ENCODE data around the gene DCAF11.

DCAF11 gene

DNA sequence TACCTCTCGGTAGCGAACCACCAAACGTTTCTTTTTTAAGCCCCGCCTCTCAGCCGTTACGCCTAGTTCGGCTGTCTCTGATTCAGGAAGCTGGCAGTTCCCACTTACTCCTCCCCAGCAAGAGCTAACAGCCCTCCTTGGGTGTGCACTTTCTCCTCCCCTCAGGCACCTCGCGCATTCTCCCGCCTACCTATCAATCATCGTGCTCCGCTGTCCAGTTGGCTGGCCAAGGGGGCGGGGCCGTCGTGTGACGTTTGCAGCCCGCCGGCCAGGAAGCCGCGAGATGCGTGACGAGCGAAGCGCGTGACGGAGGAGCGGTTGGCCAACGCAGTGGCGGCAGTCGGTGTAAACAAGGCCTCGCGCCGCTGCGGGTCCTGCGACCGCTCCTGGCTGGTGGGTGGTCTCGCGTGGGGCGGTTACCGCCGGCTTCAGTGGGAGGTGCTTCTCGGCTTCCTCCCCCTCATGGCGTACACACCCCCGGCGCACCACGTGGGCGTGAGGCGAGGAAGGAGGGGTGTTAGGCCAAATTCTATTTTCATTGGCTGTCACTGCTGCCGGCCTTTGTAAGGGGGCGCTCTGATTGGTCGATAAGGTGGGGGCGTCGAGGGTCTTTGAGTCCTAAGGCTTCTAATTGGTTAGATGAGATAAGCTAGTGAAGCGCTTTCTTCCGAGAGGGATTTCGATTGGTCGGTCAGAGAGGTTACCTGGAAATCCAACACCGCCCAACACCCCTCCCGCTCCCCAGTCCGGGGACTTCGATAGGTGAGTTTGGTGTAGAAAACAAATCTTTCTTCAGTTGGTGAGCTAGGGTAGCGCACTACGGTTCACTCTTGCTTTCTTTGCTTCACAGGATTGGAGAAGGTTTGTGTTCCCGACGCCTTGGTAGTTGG is at the start of gene DCAF11, which contains the start of gene NRL:
Gene DCAF11, plus strand, starts transcription at position 246 of the 890 bp plus-strand sequence. CDS start 818 bp downstream, outside the sequence.
Gene NRL, minus strand, starts transcription at position 418 of the 890 bp plus-strand sequence. CDS start 32,101 bp downstream, outside the sequence.
- peak; percentile 98 for DNase-seq

DNA sequence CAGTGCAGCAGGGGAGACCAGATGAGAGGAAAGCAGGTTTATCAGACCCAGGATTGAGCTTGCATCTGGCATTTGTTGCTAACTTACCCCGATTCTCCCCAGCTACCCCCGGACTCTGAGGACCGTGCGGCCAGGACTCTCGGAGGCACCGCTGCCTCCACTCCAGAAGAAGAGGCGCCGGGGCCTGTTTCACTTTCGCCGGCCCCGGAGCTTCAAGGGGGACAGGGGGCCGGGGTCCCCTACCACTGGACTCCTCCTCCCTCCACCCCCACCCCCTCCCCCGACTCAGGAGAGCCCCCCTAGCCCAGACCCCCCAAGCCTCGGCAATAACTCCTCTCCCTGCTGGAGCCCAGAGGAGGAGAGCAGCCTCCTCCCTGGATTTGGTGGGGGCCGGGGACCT is 49.7 kb upstream of the DCAF11 start:
- no peak for DNase-seq

DNA sequence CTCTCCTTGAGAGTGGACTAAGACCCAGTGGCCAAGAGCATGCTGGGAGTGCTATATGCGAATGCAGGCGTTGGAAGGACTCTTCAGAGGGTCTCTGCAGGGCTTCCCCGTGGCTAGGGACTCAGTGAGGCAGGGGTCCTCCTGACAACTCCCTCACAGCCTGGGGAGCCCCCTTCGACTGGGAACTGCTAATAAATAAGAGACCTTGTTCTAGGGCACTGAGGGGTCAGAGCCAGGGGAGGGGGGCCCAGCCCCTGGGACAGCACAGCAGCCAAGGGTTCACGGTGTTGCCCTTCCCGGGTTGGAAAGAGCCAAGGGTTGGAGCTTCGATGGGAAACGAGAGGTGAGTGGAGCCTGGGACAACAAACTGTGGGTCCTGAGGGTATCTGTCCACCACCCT is 49.2 kb upstream of the DCAF11 start:
- no peak for DNase-seq

DNA sequence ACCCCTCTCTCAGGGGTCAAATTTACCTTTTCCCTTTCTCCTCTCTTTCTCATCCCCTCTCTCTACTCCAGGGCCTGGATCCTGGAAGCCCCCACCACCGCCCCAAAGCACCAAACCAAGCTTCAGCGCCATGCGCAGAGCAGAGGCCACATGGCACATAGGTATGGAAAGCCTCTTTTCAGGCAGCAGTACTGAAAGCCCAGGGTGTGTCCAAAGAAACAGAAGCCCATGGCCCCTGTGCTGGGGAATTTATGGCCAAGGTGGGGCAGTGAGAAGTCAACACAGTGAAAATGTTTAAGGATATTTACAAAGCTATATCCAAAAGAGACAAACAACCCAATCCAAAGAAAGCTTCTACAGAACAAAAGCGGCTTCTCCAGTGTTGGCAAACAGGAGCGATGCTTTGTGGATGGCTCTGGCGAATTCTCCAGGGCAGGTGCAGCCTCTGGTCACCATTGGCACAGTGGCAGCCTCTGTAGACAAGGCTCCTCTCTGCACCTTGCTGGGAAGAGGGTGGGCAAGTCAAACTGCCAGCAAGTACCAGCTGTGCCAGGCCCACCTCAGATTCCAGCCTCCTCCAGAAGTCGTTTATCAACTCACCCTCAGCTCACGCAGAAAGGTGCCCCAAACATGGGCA is 48.0 kb upstream of the DCAF11 start:
- no peak for DNase-seq

DNA sequence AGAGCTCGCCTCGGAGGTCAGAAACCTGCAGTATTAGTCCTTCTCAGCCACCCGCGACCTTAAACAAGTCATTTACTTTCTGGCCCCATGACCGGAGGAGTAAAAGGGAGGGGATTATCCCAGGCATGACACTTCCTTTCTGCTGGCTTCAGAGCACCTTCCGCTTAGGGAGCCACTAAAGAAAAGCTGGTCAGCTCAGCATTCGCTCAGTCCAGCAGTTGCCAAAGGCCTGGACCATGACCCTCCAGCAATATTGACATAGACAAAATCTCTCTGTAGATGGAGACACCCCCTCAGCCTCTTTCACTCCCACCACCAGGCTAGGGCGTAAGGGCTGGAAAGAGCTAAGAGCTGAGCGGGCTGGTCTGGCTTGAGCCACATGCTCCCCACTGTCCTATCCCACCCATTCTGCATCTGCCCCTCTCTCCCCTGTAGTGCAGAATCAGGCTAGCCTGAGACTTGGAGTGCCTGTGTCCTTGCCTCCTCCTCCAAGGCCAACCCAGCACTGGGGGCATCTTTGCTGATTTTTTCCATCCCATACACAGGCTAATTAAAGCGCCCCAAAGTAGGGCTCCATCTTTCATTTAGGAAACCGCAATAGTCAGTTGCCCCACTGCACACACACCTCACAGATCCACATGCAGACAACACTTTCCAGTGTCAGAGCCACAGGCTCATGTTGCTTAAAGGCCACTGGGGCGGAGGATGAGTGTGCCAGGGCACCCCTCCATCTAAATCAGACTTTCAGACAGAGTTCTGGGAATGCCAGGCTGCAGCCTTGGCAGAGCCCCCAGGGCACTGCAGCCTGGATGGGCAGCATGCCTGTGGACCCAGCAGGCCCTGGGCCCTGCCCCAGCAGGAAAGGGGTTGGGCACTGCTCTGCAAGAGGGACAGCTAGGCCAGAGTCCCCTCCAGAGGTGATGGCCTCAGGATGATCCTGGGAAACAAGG is 47.2 kb upstream of the DCAF11 start:
- no peak for DNase-seq

DNA sequence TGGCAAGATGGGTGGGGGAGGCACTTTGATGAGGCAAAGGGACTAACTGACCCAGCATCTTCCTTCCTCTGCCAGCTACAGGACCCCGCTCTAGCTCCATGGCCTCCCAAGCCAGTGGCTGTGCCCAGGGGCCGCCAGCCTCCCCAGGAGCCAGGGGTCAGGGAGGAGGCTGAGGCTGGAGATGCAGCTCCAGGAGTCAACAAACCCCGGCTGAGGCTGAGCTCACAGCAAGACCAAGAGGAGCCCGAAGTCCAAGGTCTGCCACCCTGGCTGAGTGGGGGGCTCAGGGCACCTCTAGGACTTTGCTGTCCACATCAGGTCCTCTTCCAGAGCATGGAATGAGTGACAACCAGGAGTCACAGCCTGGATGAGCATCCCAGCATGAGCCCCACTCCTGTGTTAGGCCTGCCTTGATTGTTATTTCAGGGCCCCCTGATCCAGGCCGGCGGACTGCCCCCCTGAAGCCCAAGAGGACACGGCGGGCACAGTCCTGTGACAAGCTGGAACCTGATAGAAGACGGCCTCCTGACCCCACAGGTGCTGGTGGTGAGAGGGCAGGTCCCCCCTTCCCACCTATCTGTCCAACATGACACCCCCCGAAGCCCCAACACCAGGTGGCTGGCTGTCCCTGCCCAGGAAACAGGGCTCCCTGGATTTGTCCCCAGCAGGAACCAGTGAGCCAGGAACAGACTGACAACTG is 45.7 kb upstream of the DCAF11 start:
- DNase-seq = no peak

DNA sequence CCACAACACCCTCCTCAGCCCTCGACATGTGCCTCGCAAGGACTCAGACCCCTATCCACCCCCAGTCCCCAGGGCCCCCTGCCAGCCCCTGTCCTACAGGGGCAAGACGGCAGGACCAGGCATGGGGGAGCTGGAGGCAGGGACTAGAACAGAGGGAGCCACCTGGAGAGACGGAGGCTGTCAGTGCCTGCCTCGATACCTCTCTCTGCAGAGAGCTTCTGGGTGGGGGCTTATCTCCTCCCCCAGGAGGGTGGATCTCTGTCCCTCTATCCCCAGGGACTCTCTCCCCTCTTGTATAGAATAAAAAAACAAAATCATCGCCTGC is 45.2 kb upstream of the DCAF11 start:
- DNase-seq = no peak

DNA sequence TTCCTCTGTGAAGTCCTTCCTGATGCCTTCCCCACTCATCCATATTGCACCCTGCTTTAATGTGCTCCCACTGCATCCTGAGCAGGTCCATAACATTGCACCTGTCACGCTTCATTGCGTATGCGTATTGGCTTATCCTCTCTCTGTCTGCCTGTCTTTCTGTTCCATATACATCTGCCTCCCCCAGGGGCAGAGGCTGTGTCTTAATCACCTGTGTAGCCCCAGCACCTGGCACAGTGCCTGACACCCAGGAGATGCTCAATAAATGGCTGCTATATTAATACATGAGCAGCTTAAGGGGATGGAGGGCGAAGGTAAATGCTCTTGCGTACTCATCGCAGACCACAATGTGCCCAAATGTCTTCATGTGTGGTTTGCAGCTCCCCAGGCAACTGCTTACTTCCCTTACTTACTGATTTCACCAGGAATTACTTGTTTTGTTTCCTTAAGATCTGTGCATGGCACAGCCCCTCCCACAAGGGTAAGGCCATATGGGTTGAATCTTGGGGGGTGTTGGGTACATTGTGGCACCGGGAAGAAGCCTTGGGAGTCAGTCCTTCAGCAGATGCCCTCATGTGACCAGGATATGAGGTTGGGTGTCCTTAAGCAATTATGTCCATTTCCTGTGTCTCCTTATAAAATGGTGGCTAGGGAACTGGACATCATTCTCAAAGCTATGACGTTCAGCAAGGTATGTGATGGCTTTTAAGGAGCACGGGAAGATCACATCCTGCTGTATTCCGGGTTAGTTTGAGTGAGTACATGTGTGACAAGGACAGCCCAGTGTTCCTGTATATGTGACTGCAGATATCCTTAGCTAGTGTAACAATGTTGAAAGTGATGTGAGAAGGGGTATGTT is 44.1 kb upstream of the DCAF11 start:
- DNase-seq = no peak

DNA sequence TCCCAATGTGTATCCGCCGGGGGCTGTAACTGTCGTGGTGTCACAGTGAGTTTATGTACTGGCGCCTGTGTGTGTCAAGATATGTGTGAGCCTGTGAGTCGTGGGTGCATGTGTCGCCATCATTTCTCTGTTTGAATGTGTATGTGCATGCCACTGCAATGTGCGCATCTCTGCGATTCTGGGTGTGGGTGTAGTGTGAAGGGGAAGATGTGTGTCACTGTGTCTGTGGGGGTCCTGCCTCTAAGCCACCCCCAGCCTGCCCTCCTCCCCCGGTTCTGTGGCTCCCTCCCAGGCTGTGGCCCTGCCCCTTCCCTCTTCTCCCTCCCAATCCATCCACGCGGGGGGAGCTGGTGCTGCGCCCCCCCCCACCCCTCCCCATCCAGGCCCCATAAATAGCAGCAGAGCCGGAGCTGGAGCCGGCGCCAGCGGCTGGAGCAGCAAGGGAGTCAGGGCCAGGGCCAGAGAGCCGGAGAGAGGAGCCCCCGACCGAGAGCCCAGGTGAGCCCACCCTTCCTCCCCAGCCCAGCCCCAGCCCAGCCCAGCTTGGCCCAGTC is 43.4 kb upstream of the DCAF11 start, which contains the start of gene CPNE6:
Gene CPNE6, plus strand, starts transcription at position 419 of the 554 bp plus-strand sequence. CDS start 1,375 bp downstream, outside the sequence.
- no peak for DNase-seq

DNA sequence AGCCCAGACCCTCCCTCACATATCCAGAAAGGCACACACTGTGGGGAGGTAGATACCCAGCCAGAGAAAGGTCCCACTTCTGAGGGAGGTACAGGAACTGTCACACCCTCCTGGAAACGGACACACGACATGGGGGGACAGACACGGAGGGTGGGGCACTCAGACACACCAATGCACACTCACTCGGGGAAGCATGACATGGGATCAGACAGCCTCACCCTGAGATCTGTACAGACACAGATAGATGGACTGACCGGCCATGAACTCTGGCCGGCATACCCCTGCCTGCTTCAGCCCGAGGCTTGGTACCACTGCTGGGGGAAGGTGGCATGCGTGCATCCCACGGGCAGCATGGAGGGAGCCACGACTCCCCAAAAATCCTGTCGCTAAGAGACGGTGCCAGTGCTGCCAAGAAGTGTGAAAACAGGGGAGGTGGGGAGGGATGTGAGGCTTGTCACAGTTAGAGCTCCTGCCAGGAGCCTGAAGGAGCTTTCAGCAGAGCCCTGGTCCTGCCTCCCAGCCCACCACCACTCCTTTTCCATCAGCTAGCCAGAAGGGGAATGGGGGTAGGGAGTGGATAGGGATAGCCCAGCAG is 42.6 kb upstream of the DCAF11 start:
- DNase-seq = no peak

DNA sequence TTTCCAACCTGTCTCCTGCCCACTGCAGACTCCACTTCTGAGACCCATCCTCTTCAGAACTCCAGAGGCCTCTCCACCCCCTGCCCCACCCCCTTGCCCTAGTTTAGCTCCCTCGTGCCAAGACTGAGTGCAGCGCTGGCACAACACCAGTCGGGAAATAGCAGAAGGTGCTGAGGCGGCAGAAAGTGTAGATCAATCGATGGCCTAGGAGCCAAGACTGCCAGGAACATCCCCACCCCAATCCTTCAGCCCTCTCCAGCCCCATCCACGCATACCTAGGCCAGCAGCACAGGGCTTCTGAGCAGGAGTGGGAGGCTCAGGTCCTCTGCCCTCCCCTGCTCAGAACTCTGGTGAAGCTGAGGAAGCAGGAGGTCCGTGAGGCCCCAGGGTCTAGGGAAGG is 42.1 kb upstream of the DCAF11 start:
- DNase-seq = no peak

DNA sequence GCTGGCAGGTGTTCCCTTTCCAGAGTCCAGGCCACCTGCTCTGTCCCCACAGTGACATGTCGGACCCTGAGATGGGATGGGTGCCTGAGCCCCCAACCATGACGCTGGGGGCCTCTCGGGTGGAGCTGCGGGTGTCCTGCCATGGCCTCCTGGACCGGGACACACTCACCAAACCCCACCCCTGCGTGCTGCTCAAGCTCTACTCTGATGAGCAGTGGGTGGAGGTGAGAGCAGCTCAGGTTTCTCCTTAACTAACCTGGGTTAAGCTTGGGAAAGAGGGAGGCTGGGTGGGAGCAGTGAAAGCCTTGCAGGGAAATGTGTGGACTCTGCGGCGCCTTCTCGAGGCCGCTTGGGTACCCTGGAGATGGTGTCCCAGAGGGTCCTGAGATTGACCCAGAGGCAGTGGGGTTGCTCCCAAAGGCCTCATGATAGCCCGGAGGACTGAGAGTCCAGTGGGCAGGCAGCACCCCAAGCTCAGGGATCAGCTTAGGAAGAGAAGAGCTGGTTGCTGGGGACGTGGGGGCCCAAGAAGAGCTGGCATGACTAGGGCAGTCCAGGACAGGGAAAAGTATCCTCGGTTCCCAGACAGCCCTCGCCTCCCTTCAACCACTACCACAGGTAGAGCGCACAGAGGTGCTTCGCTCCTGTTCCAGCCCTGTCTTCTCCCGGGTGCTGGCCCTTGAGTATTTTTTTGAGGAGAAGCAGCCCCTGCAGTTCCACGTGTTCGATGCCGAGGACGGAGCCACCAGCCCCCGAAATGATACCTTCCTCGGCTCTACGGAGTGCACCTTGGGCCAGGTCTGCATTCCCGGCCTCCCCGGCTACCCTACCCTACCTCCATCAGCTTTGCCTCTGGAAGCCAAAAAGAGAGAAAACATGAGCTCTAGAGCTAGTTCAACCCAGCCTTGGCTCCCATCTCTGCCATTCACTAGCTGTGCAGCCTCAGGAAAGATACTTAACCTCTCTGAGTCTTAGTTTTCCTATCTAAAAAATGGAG is 41.4 kb upstream of the DCAF11 start:
- DNase-seq = no peak

DNA sequence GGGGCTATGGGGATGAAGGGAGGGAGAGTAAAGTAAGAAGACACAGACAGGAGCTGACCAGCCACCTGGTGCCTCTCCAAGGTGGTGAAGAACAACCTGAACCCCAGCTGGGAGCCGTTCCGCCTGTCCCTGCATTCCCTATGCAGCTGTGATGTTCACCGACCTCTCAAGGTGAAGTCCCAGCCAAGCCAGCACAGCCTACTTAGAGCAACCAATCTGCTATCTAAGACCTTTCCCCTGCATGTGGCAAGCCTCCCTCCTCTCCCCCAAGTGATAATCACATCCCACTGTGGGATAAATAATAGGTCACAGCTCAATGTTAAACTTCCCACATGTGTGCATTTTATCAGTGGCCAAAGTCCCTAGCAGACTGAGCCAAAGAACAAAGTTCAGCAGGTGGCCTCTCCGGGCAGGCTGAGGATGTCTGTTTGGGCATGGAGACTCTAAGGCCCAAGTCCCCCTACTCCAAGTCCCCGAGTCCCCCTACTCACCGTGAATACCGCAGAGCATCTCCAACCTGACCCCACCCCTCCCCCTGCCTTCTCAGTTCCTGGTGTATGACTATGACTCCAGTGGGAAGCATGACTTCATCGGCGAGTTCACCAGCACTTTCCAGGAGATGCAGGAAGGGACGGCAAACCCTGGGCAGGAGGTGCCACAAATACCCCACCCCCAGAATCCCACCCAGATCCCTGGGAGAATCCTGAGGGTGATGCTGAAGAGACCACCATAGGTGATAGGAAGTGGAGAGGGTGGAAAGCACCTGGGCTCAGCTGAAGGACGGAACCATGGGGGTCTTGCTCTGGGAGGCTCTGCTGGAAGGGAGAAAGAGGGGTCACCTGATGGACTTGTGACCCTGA is 39.7 kb upstream of the DCAF11 start:
- no peak for DNase-seq

DNA sequence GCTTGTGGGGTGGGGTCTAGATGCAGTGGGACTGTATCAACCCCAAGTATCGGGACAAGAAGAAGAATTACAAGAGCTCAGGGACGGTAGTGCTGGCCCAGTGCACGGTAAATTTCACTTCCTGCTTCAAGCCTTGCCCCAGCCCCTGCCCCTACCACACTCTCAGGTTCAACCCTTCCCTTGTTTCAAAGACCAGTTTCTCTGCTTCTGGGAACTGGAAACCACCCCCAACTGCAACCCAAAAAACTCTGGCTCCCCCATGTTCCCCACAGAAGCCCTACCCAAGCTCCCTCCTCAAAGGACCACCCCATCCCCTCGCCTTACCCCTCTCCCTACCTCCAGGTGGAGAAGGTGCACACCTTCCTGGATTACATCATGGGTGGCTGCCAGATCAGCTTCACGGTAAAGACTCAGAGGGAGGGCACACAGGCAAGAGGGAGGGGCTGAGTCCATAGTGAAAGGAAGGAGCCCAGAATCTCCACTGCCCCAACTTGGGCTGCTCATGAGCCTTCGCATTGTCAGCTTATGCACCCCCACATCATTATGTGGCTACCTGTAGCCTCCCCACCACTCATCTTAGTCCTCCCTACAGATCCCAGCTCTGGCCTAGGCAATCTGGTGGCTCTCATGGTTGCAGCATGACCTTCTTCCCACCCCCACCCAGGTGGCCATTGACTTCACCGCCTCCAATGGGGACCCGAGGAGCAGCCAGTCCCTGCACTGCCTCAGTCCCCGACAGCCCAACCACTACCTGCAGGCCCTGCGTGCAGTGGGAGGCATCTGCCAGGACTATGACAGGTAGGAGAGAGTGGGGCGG is 38.9 kb upstream of the DCAF11 start:
- DNase-seq = no peak

DNA sequence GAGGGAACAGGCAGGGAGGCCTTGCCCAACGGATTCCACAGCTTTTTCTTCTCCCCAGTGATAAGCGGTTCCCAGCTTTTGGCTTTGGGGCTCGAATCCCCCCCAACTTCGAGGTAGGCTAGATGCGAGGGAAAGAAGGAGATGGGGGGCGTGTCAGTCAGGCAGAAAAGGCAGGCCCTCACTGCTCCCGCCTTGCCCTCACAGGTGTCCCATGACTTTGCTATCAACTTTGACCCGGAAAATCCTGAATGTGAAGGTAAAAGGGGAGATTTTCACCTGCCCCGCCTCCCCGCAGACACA is 38.3 kb upstream of the DCAF11 start:
- DNase-seq = no peak

DNA sequence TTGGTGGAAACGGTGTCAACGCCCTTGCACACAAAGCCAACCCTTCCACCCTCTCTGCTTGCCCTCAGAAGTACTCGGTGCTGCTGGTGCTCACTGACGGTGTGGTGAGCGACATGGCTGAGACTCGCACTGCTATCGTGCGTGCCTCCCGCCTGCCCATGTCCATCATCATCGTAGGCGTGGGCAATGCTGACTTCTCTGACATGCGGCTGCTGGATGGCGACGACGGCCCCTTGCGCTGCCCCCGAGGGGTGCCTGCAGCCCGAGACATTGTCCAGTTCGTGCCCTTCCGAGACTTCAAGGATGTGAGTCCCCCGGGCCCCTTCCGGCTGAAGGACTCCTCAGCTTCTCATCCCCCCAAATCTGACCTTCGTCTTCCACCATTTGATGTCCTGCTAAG is 37.5 kb upstream of the DCAF11 start:
- DNase-seq = no peak

DNA sequence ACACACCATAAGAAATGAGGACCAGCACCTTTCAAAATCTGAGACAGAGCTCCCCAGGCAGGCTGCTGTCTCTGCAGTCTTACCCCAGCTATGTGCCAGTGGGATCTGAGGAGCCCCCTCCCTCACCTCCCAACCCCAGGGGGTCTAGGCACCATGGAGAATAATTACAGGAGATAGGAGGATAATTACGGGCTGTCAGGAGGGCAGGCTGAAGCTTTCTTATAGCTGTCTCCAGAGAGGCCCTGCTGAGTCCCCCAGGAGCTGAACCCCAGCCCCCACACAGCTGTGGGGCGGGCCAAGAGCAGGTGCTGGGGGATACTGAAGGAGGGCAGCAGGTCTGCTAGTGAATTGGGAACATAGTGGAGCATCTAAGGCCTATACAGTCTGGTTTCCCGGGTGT is 36.4 kb upstream of the DCAF11 start:
- no peak for DNase-seq
